Right atrium auricular region (tissue), 2 donors: Measurements from ENCODE around the gene TMEM183A. TPM values are rescaled to one million over a fixed set of nuclear protein-coding genes. Genes with fewer than 3 reads are reported as not detected.

Experiments
- DNase-seq: peaks from one replicate; pipeline ENCODE4 v3.0.0-alpha.2; 2019; ENCODE audit warnings: low spot score
- H3K27ac ChIP-seq, 2 donors: fragments of 200-600 bp; sonication (generic); 1 replicate in 1 of 2; 2 replicates in 1 of 2; pipeline ENCODE4 v1.5.1; 2016 to 2019
- H3K27me3 ChIP-seq, 2 donors: fragments of 200-600 bp; sonication (generic); one replicate each; pipeline versions ENCODE4 v1.5.1 to v1.6.0; 2017 to 2019
- H3K36me3 ChIP-seq: fragments of 200-600 bp; sonication (generic); one replicate; pipeline ENCODE4 v1.5.1; 2016
- H3K4me1 ChIP-seq, 2 donors: fragments of 200-600 bp; sonication (generic); one replicate each; pipeline versions ENCODE4 v1.5.1 to v1.6.0; 2017 to 2019
- H3K4me3 ChIP-seq, 2 donors: fragments of 200-600 bp; sonication (generic); 1 replicate in 1 of 2; 2 replicates in 1 of 2; pipeline ENCODE4 v1.5.1; 2017 to 2019; ENCODE audit warnings: mild to moderate bottlenecking in 1 of 2, moderate library complexity in 1 of 2
- H3K9me3 ChIP-seq, 2 donors: fragments of 200-600 bp; sonication (generic); one replicate each; pipeline ENCODE4 v1.5.1; 2019
- CTCF ChIP-seq, 2 donors: fragments of 200-600 bp; sonication (generic); IDR thresholded peaks; one replicate each; pipeline ENCODE4 v1.5.1; 2019; ENCODE audit warnings: antibody characterized with exemption in 2 of 2
- total RNA-seq, 2 donors: library from RNA; depleted of rRNA; stranded (reverse); fragments of >200 nt; gene quantifications; one replicate each; pipeline ENCODE4 v1.1.0, GENCODE V29; 2016

Gene TMEM183A
- total RNA-seq, 2 donors from 2014 or later: 29.6 to 39.1 TPM

GRCh38 chr1:203045336-203045735, 38.2 kb downstream of the TMEM183A start:
- H3K9me3 ChIP-seq: no peaks in the 10 kb centered on the region
- DNase-seq: no peak
- H3K4me3 ChIP-seq: no peak overlapping the region
- peaks cover 0 to 13% of the 10 kb centered on the region in 2 donors for H3K4me1 ChIP-seq
- H3K36me3 ChIP-seq: peaks cover 9% of the 10 kb centered on the region
- H3K27ac ChIP-seq: no peak overlapping the region
- TF ChIP-seq CTCF (IDR thresholded peaks at IDR 0.05): no peak
- H3K27me3 ChIP-seq: no peaks in the 10 kb centered on the region

DNA sequence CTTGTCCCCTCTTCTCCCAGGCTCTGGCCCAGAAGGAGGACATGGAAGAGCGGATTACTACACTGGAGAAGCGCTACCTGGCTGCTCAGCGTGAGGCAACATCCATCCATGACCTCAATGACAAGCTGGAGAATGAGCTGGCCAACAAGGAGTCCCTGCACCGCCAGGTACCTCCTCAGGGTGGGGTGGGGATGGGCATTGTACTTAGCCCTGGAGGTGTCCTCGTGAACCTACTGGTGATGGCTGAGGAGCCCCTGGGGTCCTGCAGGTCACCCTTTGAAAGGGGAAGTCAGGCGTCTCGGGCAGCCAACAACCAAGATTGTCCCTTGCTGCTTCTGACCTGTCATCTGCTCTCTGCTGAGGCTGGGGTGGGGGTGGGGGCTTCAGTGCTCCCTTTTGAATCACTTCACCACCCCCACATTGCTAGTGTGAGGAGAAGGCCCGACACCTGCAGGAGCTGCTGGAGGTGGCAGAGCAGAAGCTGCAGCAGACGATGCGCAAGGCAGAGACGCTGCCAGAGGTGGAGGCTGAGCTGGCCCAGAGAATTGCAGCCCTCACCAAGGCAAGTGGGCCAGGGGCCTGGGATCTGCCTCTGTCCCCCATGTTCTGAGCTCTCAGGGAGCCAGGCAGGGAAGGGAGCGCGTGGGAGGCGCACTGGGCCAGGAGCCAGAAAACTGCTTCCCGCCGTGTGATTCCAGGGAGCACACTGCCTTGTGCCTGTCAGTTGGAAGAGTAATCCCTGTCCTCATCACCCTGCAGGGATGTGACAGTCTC, 38.8 kb downstream of the TMEM183A start:
- no peak for DNase-seq
- Histone ChIP-seq H3K9me3 (no peaks in the 10 kb centered on the region), H3K27ac (no peak overlapping the region), H3K27me3 (no peaks in the 10 kb centered on the region), H3K36me3 (peaks cover 9% of the 10 kb centered on the region), H3K4me3 (no peak overlapping the region), H3K4me1 (peaks cover 0 to 11% of the 10 kb centered on the region in 2 donors)
- no peak for TF ChIP-seq CTCF (IDR thresholded peaks at IDR 0.05)

DNA sequence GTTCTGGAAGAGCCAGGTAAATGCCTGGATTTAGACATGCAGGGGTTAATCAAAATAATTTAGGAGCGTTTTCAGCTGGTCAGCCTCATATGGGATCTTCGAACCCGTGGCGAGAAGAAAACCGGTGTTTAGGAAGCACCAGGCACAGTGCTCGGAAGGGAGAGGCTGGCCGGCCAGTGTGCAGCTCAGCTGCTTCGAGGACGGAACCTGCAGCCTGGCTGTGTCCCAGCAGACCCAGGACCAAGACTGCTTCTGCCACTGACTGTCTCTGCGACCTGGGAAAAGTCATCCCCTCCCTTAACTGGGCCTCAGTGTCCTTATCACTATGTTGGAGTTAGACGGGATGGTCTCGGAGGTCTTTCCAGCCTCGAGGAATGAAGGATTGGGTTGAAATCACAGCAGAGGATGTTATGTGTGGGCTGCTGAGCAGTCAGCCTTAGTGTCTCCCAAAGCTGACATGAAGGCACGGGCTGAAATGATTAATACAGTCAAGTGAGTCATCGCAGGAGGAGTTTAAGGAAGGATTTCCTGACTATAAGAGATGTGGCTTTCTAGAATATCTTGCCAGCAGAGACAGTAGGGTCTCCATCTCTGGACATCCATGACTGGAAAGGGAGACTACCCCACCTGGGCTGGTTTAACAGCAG, 39.9 kb downstream of the TMEM183A start:
- TF ChIP-seq CTCF (IDR thresholded peaks at IDR 0.05): no peak
- Histone ChIP-seq H3K27me3 (no peaks in the 10 kb centered on the region), H3K27ac (no peak overlapping the region), H3K4me3 (no peak overlapping the region), H3K4me1 (peaks cover 0 to 11% of the 10 kb centered on the region in 2 donors), H3K36me3 (peaks cover 9% of the 10 kb centered on the region), H3K9me3 (no peaks in the 10 kb centered on the region)
- DNase-seq: no peak

DNA sequence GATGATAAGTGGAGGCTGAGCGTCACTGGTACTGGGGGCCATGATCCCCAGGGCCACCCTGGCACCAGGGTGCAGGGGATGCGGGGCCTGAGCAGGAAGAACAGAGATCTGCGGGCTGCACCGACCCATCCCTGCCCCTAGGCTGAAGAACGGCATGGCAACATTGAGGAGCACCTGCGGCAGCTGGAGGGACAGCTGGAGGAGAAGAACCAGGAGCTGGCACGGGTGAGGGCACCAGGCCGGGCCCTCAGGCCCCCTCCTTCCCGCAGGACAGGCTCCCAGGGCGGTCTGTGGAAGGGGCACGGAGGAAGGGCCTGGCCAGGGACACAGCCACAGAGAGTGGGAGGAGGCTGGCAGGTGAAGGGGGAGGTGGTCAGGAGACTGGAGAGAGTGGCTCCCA, 40.9 kb downstream of the TMEM183A start:
- no peaks in the 10 kb centered on the region for H3K9me3 ChIP-seq
- no peak for TF ChIP-seq CTCF (IDR thresholded peaks at IDR 0.05)
- no peaks in the 10 kb centered on the region for H3K27me3 ChIP-seq
- H3K36me3 ChIP-seq: peaks cover 9% of the 10 kb centered on the region
- no peak overlapping the region for H3K4me3 ChIP-seq
- DNase-seq: no peak
- peaks cover 0 to 11% of the 10 kb centered on the region in 2 donors for H3K4me1 ChIP-seq
- no peak overlapping the region for H3K27ac ChIP-seq

DNA sequence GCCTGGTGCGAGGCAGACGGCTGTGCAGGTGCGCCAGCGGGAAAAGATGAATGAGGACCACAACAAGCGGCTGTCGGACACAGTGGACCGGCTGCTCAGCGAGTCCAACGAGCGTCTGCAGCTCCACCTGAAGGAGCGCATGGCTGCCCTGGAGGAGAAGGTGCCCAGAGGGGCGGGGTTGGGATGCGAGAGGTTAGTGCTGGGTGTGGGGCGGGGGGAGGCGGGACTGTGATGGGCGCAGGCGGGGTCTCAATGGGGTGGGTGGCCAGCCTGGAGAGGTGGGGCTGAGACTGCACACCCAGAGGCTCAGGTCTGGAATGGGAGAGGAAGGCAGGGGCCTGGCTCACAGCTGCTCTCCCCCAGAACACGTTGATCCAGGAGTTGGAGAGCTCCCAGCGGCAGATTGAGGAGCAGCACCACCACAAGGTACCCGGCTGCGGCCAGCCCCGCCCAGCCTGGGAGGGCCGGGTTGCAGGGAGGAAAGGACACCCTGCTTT, 41.4 kb downstream of the TMEM183A start:
- Histone ChIP-seq H3K27ac (no peak overlapping the region), H3K4me1 (peaks cover 0 to 11% of the 10 kb centered on the region in 2 donors), H3K27me3 (no peaks in the 10 kb centered on the region), H3K36me3 (peaks cover 9% of the 10 kb centered on the region), H3K9me3 (no peaks in the 10 kb centered on the region), H3K4me3 (no peak overlapping the region)
- no peak for TF ChIP-seq CTCF (IDR thresholded peaks at IDR 0.05)
- DNase-seq: no peak
